PC-3 (cell line): Measurements from ENCODE around the gene CNRIP1. TPM values are rescaled to one million over a fixed set of nuclear protein-coding genes. Genes with fewer than 3 reads are reported as not detected.
A peak's percentile ranks its signal among the peaks of the same experiment; 100 is the strongest.

Experiments
- ATAC-seq: fragments of 200-7000 bp; cut with Tn5 transposase; 2 replicates; pipeline ENCODE4 v1.9.1; 2020; ENCODE audit warnings: mild to moderate bottlenecking, moderate library complexity
- BruUV-seq: library from RNA; stranded (reverse); fragments of 400-500 nt; replicated peaks from 2 replicates; lab custom pipeline; 2021; lab: Mats Ljungman, UMichigan
- CTCF ChIA-PET: fragments of 300-600 bp; sonication (Branson Sonifier 250); formaldehyde crosslinking; loops from one replicate; lab custom pipeline; 2022; ENCODE audit warnings: antibody characterized with exemption; lab: Charles Lee
- POLR2A ChIA-PET: fragments of 300-600 bp; sonication (Branson Sonifier 250); formaldehyde crosslinking; loops from one replicate; lab custom pipeline; 2022; ENCODE audit warnings: antibody characterized with exemption; ENCODE audit not compliant: unreplicated experiment; lab: Charles Lee
- DNase-seq: peaks from one replicate; pipeline ENCODE4 v3.0.0-alpha.2; 2015
- H2AFZ ChIP-seq: fragments of 300-600 bp; sonication (generic); 2 replicates; pipeline ENCODE4 v1.6.0; 2016; ENCODE audit warnings: antibody characterized with exemption, low read length
- H3F3A ChIP-seq: fragments of 300-600 bp; sonication (generic); one replicate; pipeline ENCODE4 v1.6.0; 2017; ENCODE audit warnings: antibody characterized with exemption, low read length, control low read depth, mild to moderate bottlenecking; ENCODE audit not compliant: unreplicated experiment
- H3K27ac ChIP-seq: fragments of 300-600 bp; sonication (generic); 2 replicates; pipeline ENCODE4 v1.5.1; 2016; ENCODE audit warnings: mild to moderate bottlenecking, low read length
- H3K27me3 ChIP-seq: fragments of 300-600 bp; sonication (generic); 2 replicates; pipeline ENCODE4 v1.6.1; 2016; ENCODE audit warnings: low read length, mixed read lengths
- H3K36me3 ChIP-seq: fragments of 300-600 bp; sonication (generic); 2 replicates; pipeline ENCODE4 v1.6.1; 2016; ENCODE audit warnings: low read depth, mixed run types, low read length, mixed read lengths
- H3K4me1 ChIP-seq: fragments of 300-600 bp; sonication (generic); 2 replicates; pipeline ENCODE4 v1.5.1; 2016; ENCODE audit warnings: low read length; ENCODE audit not compliant: insufficient read depth
- H3K4me2 ChIP-seq: fragments of 300-600 bp; sonication (generic); 2 replicates; pipeline ENCODE4 v1.6.0; 2016; ENCODE audit warnings: low read length
- H3K4me3 ChIP-seq: fragments of 300-600 bp; sonication (generic); 2 replicates; pipeline ENCODE4 v1.5.1; 2016; ENCODE audit warnings: mild to moderate bottlenecking, low read length, mixed read lengths
- H3K79me2 ChIP-seq: fragments of 300-600 bp; sonication (generic); 2 replicates; pipeline ENCODE4 v1.6.1; 2017; ENCODE audit warnings: low read length, mixed read lengths
- H3K9ac ChIP-seq: fragments of 300-600 bp; sonication (generic); 2 replicates; pipeline ENCODE4 v1.6.0; 2016; ENCODE audit warnings: mild to moderate bottlenecking, low read length
- H3K9me2 ChIP-seq: fragments of 300-600 bp; sonication (generic); replicated peaks from 2 replicates; pipeline ENCODE4 v1.6.1; 2016; ENCODE audit warnings: mixed run types, low read length, mixed read lengths
- H3K9me3 ChIP-seq: fragments of 300-600 bp; sonication (generic); 2 replicates; pipeline ENCODE4 v1.6.1; 2016; ENCODE audit warnings: low read length, mixed read lengths
- H4K20me1 ChIP-seq: fragments of 300-600 bp; sonication (generic); 2 replicates; pipeline ENCODE4 v1.6.1; 2016; ENCODE audit warnings: low read length, mixed read lengths
- CTCF ChIP-seq: fragments of 300-600 bp; sonication (generic); conservative IDR thresholded peaks from 2 replicates; pipeline ENCODE4 v1.5.1; 2017; ENCODE audit warnings: antibody characterized with exemption, low read depth, mild to moderate bottlenecking, low read length
- EZH2 ChIP-seq: fragments of 300-600 bp; sonication (generic); IDR thresholded peaks from one replicate; pipeline ENCODE4 v1.6.1; 2017; ENCODE audit warnings: antibody characterized with exemption, mild to moderate bottlenecking, low read length; ENCODE audit not compliant: unreplicated experiment
- EZH2phosphoT487 ChIP-seq: fragments of 300-600 bp; sonication (generic); IDR thresholded peaks from 2 replicates; pipeline ENCODE4 v1.6.1; 2018; ENCODE audit warnings: mild to moderate bottlenecking, antibody characterized with exemption, low read length, borderline replicate concordance
- intact Hi-C: fragments of 100-400 bp; cut with micrococcal nuclease; formaldehyde crosslinking; loops from 2 replicates; pipeline ENCODE4 v1.9.0; 2023
- total RNA-seq: library from RNA; depleted of rRNA; stranded (reverse); fragments of >200 nt; gene quantifications from 2 replicates; pipeline ENCODE4 v1.2.3, GENCODE V29; 2014

CNRIP1 gene
- total RNA-seq, 1 experiment from 2014 or later: 11.7 TPM

GRCh38 chr2:68279691-68280090 lies 40.1 kb downstream of the CNRIP1 start:
- intact Hi-C loops: no loop called here
- H3K4me3 ChIP-seq: no peak overlapping the region
- no peak overlapping the region for H3K27ac ChIP-seq
- H3K79me2 ChIP-seq: no peaks in the 10 kb centered on the region
- H4K20me1 ChIP-seq: no peaks in the 10 kb centered on the region
- ATAC-seq (no peak), DNase-seq (no peak)
- POLR2A ChIA-PET: no interaction called here
- no peak for TF ChIP-seq EZH2phosphoT487
- TF ChIP-seq CTCF: no peak
- peak overlapping the region; percentile 42 for H3K4me2 ChIP-seq
- no peak overlapping the region for H2AFZ ChIP-seq
- no peak overlapping the region for H3K9ac ChIP-seq
- no peaks in the 10 kb centered on the region for H3F3A ChIP-seq
- H3K27me3 ChIP-seq: no peaks in the 10 kb centered on the region
- BruUV-seq: no TSS peak
- H3K36me3 ChIP-seq: no peaks in the 10 kb centered on the region
- CTCF ChIA-PET: no interaction called here
- H3K9me2 ChIP-seq: no peaks in the 10 kb centered on the region
- H3K4me1 ChIP-seq: peaks cover 24% of the 10 kb centered on the region
- no peaks in the 10 kb centered on the region for H3K9me3 ChIP-seq

DNA sequence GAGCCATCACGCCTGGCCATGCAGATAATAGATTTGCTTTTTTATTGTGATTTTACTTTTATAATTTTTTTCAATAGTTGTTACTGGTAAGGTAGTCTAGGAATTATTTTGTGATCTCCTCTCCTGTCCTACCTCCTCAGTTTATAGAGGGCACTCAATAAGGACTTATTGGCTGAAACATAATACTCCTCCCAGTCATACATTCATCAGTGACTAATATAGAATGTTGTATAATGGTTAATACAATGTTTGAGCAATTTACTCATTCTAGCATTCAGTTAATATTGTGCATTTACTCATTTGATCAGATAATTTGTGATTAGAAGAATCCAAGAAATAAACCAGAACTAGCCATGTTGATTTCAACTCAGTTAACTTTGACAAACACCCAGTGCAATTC lies 41.6 kb downstream of the CNRIP1 start:
- H3K27me3 ChIP-seq: no peaks in the 10 kb centered on the region
- H3F3A ChIP-seq: no peaks in the 10 kb centered on the region
- no TSS peak for BruUV-seq
- peak overlapping the region; percentile 42 for H3K4me2 ChIP-seq
- ChIA-PET CTCF (interaction anchor here (1.0 kb wide), 1 partner anchor 80 kb away, joined by 3 read pairs; no protein-coding TSS in a partner anchor), POLR2A (no interaction called here)
- no peak overlapping the region for H3K9ac ChIP-seq
- H3K27ac ChIP-seq: 0 out of 2 replicates have a peak overlapping the region, but pooled peaks have one; percentile 3
- ATAC-seq: peak; percentile 78
- no peaks in the 10 kb centered on the region for H3K79me2 ChIP-seq
- peak; percentile 62 for DNase-seq
- no peak overlapping the region for H2AFZ ChIP-seq
- H3K36me3 ChIP-seq: no peaks in the 10 kb centered on the region
- peaks cover 24% of the 10 kb centered on the region for H3K4me1 ChIP-seq
- H4K20me1 ChIP-seq: no peaks in the 10 kb centered on the region
- H3K9me2 ChIP-seq: no peaks in the 10 kb centered on the region
- TF ChIP-seq CTCF: no peak
- no peaks in the 10 kb centered on the region for H3K9me3 ChIP-seq
- no peak overlapping the region for H3K4me3 ChIP-seq
- intact Hi-C loops: no loop called here

GRCh38 chr2:68274022-68274421 lies 45.7 kb downstream of the CNRIP1 start:
- Histone ChIP-seq H3K9me2 (no peaks in the 10 kb centered on the region), H2AFZ (no peak overlapping the region), H3K4me1 (peaks cover 13% of the 10 kb centered on the region), H3K4me2 (no peak overlapping the region), H3K27me3 (no peaks in the 10 kb centered on the region), H3K79me2 (no peaks in the 10 kb centered on the region), H3F3A (no peaks in the 10 kb centered on the region), H3K36me3 (no peaks in the 10 kb centered on the region), H3K4me3 (no peak overlapping the region), H3K27ac (no peak overlapping the region), H3K9me3 (no peaks in the 10 kb centered on the region), H3K9ac (no peak overlapping the region), H4K20me1 (no peaks in the 10 kb centered on the region)
- intact Hi-C loops: no loop called here
- TF ChIP-seq CTCF (no peak), EZH2 (no peak), EZH2phosphoT487 (no peak)
- CTCF ChIA-PET: no interaction called here
- DNase-seq (no peak), ATAC-seq (no peak)
- no TSS peak for BruUV-seq
- POLR2A ChIA-PET: interaction anchor here (0.5 kb wide), 1 partner anchor 22 kb away, joined by 3 read pairs; the partner anchor contains the start of gene PPP3R1
